Glomerular visceral epithelial cell (primary cell): ENCODE results near the gene PDE9A.
"Not testable (repeated sequence)": the region's sequence is repeated elsewhere in the genome, so short reads cannot be mapped to it uniquely, and the experiment has no call there.

Experiments
- DNase-seq: peaks from one replicate; pipeline ENCODE4 v3.0.0-alpha.2; 2016; ENCODE audit errors: extremely low spot score

PDE9A gene

GRCh38 chr21:42705346-42705745 lies 51.9 kb downstream of the PDE9A start:
- DNase-seq: no peak

DNA sequence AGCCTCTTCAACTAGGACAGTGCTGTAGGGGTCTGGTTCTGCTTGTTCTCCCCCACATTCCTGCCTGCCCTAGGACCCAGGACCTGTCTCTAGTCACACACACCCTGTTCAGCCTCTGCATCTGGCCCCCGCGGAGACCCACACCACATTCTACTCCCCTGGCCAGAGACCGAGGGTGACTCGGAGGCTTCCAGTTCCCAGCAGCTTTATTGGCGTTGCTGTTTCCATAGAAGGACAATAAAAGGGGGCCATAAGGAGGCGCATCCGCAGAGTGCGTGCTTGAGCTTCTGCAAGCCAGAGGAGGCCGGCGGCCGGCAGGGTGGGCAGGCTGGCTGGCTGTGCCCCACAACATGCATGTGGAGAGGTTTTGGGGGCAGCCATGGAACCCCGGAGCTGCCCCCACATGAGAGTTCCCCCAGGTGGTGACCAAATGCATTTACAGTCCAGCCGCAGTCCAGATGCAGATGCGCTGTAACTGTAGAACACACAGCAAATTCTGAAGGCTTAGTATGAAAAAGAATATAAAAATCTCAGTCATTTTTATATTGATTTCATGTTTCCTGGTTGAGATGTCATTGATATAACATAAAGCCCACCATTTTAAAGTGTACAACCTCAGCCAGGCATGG lies 52.4 kb downstream of the PDE9A start:
- DNase-seq: no peak

- DNase-seq: no peak
Observed at GRCh38 chr21:42706765-42707164, 53.3 kb downstream of the PDE9A start.

GRCh38 chr21:42707207-42707830 lies 53.9 kb downstream of the PDE9A start:
- no peak for DNase-seq

DNA sequence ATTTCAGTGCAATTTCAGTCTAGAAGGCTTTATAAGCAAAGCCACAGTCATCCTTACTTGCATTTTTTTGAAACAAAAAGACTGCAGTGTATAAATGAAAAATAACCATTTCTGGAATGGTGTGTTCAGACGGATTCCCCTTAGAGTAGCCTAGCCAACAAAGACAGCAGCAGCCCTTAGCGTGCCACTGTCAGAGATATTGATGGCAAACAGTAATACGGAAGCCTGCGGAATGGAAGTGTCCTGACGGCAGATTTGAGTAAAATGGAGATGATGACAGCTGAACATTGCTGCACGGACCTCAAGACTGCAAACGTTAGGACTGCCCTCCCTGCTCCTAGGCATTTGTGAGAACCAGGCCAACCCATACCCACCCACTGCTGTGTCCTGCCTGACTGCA lies 54.7 kb downstream of the PDE9A start:
- no peak for DNase-seq

DNA sequence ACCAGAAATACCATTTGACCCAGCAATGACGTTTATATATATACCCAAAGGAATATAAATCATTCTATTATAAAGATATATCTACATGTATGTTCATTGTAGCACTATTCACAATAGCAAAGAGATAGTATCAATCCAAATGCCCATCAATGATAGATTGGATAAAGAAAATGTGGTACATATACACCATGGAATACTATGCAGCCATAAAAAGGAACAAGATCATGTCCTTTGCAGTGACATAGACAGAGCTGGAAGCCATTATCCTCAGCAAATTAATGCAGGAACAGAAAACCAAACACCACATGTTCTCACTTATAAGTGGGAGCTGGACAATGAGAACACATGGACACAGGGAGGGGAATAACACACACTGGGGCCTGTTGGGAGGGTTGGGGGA lies 55.5 kb downstream of the PDE9A start:
- DNase-seq: not testable (repeated sequence)

- DNase-seq: no peak
Observed at GRCh38 chr21:42711667-42712066, 58.2 kb downstream of the PDE9A start.

DNA sequence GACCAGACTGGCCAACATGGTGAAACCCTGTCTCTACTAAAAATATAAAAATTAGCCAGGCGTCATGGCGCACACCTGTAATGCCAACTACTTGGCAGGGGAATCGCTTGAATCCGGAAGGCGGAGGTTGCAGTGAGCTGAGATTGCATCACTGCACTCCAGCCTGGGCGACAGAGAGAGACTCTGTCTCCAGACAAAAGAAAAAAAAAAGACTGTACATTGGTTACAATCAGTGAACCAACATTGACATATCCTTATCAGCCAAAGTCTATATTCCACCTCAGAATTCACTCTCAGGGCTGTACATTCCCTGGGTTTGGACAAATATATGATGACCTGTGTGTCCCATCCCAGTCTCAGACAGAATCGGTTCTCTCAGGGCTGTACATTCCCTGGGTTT lies 62.0 kb downstream of the PDE9A start:
- DNase-seq: not testable (repeated sequence)

DNA sequence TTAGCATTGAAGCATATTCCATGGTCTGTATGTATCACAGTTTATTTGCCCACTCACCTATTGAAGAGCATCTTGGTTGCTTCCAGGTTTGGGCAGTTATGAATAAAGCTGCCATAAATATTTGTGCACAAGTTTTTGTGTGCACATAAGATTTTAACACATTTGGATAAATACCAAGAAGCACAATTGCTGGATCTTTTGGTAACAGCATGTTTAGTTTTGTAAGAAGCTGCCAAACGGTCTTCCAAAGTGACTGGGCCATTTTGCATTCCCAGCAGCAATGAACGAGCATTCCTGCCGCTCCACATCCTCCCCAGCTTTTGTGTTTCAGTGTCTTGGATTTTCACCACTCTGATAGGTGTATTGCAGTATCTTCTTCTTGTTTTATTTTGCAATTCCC lies 62.7 kb downstream of the PDE9A start:
- DNase-seq: no peak

- DNase-seq: not testable (repeated sequence)
Observed at GRCh38 chr21:42720484-42720883, 67.1 kb downstream of the PDE9A start.

GRCh38 chr21:42721341-42721824 lies 68.0 kb downstream of the PDE9A start:
- DNase-seq: no peak

GRCh38 chr21:42722153-42722552 lies 68.7 kb downstream of the PDE9A start:
- no peak for DNase-seq

DNA sequence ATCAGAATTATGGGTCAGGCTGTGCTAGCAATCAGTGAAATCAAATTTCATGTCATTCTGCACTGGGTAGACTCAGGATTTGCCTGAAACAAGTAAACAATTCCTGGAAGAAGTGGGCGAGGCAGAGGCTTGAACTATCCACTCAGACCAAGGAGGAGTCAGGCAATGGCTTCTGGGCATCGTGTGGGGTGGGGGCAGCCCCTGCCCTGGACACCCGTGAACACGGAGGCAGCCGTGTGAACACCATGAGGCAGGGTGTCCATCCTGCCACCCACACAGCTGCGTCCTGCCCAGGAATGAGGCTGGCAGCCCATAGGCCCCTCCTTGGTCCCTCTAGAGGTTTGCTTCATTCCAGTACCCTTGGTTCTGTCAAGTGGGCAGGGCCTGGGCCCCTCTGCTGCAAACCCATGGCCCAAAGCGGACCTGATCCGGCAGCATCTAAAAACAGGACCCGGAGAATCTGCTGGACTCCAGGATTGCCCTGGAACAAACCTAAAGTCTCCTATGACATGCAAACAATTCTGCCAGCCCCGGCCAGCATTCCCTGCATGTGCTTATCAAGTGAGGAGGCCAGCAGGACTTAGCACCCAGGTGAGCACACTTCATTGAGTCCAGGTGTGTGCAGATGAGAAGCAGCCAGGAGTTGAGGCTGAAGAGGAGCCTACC lies 69.5 kb downstream of the PDE9A start:
- DNase-seq: no peak

- DNase-seq: peak; percentile 93
Observed at GRCh38 chr21:42724226-42724920, 71.0 kb downstream of the PDE9A start.

- DNase-seq: no peak
Observed at GRCh38 chr21:42725416-42725930, 72.1 kb downstream of the PDE9A start.

DNA sequence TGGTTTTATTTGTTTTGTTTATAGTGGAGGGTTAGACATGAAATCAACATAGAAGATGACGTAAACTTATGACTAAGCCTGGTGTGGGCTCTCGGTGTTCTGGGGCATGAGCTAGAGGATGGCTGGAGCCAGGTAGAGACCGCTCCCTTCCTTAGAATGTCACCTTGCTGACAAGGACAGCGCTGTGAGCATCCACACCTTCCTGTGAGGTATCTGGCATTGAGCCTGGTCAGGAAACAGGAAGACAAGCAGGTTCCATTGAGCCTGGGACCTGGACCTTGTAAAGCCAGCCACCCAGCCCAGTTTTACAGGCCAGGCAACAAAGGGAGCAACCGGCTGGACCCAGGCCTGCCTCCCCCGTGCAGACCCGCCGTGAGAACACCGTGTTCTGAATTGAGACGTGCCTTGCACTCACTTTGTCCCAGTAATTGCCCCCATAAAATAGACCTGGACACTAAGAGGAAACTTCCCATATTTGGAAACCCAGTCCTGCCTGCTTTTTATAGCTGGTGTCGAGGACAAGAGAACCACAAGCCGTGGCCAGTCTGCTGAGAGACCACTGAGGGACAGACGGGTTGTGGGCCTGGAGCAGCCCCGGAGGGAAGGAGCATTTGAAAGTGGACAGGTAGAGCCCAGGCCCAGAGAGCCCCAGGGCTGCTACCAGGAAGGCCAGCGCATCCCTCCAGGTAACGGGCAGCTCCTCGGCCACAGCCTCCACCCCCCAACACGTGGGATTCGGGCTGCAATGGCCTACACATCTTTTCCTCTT lies 78.0 kb downstream of the PDE9A start:
- no peak for DNase-seq

DNA sequence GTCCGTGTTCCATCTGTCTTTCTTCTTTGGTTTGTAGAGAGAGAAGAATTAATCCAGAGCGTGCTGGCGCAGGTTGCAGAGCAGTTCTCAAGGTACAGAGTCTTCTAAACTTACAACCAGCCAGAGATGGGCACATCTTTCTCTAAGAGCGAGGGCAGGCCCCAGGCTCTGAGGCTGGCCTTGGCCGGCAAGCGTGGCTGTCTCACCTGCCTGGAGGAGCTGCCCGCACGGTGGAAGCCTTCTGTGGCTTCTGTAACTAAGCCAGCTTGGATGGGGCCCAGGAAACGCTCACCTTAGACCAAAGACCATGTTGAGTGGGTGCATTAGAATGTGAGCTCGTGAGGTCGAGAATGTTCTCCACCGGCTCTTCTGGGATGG lies 78.6 kb downstream of the PDE9A start:
- no peak for DNase-seq

GRCh38 chr21:42733037-42733627 lies 79.7 kb downstream of the PDE9A start:
- DNase-seq: no peak

GRCh38 chr21:42733874-42734273 lies 80.5 kb downstream of the PDE9A start:
- DNase-seq: no peak

DNA sequence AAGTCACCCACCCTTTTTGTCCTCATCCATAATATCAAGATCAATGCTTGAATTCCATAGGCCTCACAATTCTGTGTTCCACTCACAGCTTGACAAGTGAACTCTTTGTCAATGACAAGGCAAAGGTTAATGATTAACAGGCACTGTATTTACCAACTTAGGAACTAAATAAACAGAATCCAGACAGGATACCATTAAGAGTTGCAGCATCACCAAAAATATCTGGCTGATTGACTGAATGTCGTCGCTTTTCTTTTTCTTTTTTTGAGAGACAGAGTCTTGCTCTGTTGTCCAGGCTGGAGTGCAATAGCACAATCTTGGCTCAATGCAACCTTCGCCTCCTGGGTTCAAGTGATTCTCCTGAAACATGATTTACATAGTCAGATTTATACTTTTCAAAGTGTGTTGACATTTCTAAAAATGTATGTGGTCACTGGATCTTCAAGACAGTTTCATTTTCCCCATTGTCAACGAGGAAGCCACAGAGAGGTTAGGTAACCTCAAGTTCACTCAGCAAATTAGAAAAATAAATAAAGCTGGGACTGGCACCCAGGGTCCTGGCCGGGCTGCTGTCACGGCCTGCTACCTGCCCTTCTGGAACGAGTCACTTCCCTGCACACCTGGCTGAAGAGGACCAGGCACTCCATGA lies 81.0 kb downstream of the PDE9A start:
- no peak for DNase-seq

DNA sequence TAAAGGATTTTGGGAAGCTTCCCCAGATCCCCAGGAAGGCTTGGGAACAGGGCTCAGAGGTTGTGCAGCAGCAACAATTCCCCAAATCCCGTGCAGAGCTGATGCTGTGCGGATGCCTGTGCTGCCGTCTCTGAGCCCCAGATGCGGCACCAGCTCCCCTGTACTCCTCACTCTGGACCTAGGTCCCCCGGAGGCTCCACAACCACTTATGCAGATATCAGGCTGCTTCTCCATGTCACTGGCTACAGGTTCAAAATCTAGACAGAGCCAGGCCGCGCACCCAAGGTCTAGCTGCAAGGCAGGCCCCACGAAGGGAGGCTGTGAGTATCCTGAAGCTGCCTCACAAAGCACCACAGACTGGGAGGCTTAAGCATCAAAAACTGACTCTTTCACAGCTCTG lies 81.6 kb downstream of the PDE9A start:
- no peak for DNase-seq
